Hepatocyte (in vitro differentiated cells): ENCODE data around the gene POU2AF1. TPM values are rescaled to one million over a fixed set of nuclear protein-coding genes. Genes with fewer than 3 reads are reported as not detected.
"Not testable (repeated sequence)": the region's sequence is repeated elsewhere in the genome, so short reads cannot be mapped to it uniquely, and the experiment has no call there.

Experiments used
- DNase-seq: peaks from one replicate; pipeline ENCODE4 v3.0.0-alpha.2; 2016; ENCODE audit warnings: low spot score
- H2AFZ ChIP-seq: fragments of 200-600 bp; sonication (generic); 2 replicates; pipeline ENCODE4 v1.6.0; 2016; ENCODE audit warnings: antibody characterized with exemption, mild to moderate bottlenecking
- H3K27ac ChIP-seq: fragments of 200-600 bp; sonication (generic); 2 replicates; pipeline ENCODE4 v1.5.1; 2016; ENCODE audit warnings: mild to moderate bottlenecking
- H3K27me3 ChIP-seq: fragments of 200-600 bp; sonication (generic); 2 replicates; pipeline ENCODE4 v1.6.1; 2016
- H3K36me3 ChIP-seq: fragments of 200-600 bp; sonication (generic); replicated peaks from 2 replicates; pipeline ENCODE4 v1.5.1; 2016; ENCODE audit warnings: low read depth; ENCODE audit not compliant: insufficient read depth
- H3K4me1 ChIP-seq: fragments of 200-600 bp; sonication (generic); 2 replicates; pipeline ENCODE4 v1.5.1; 2016; ENCODE audit warnings: mild to moderate bottlenecking, moderate library complexity; ENCODE audit not compliant: insufficient read depth
- H3K4me2 ChIP-seq: fragments of 200-600 bp; sonication (generic); 2 replicates; pipeline ENCODE4 v1.6.0; 2016
- H3K4me3 ChIP-seq: fragments of 200-600 bp; sonication (generic); 2 replicates; pipeline ENCODE4 v1.5.1; 2016; ENCODE audit warnings: mild to moderate bottlenecking
- H3K79me2 ChIP-seq: fragments of 200-600 bp; sonication (generic); 2 replicates; pipeline ENCODE4 v1.6.0; 2017; ENCODE audit warnings: mild to moderate bottlenecking
- H3K9me2 ChIP-seq: fragments of 200-600 bp; sonication (generic); replicated peaks from 2 replicates; pipeline ENCODE4 v1.6.0; 2017; ENCODE audit warnings: mild to moderate bottlenecking; ENCODE audit not compliant: insufficient read depth
- H3K9me3 ChIP-seq: fragments of 200-600 bp; sonication (generic); 2 replicates; pipeline ENCODE4 v1.5.1; 2016; ENCODE audit warnings: low read depth, mild to moderate bottlenecking
- H4K20me1 ChIP-seq: fragments of 200-600 bp; sonication (generic); 2 replicates; pipeline ENCODE4 v1.6.0; 2016; ENCODE audit warnings: mild to moderate bottlenecking; ENCODE audit not compliant: insufficient read depth, poor library complexity, severe bottlenecking
- CTCF ChIP-seq: fragments of 200-600 bp; sonication (generic); IDR thresholded peaks from 2 replicates; pipeline ENCODE4 v1.5.1; 2016; ENCODE audit warnings: antibody characterized with exemption, mild to moderate bottlenecking; ENCODE audit not compliant: poor library complexity
- EZH2 ChIP-seq: fragments of 200-600 bp; sonication (generic); IDR thresholded peaks from 2 replicates; pipeline ENCODE4 v1.6.1; 2016; ENCODE audit warnings: antibody characterized with exemption, mild to moderate bottlenecking, borderline replicate concordance
- EZH2phosphoT487 ChIP-seq: fragments of 200-600 bp; sonication (generic); IDR thresholded peaks from one replicate; pipeline ENCODE4 v1.6.1; 2018; ENCODE audit warnings: antibody characterized with exemption, mild to moderate bottlenecking, low read depth, moderate library complexity; ENCODE audit not compliant: unreplicated experiment, severe bottlenecking
- WGBS: methylation state at CpG from one replicate; pipeline ENCODE4 v1.1.6; 2016; ENCODE audit warnings: low lambda C conversion rate; ENCODE audit errors: missing lambda C conversion rate; 5-methylcytosine and 5-hydroxymethylcytosine counted together
- polyA plus RNA-seq: library from polyadenylated mRNA; unstranded; fragments of >200 nt; fragmentation: Nextera tagmentation; extraction: Ambion mirVana; gene quantifications from 2 replicates; pipeline ENCODE4 v1.2.1, GENCODE V29; 2016
- total RNA-seq: library from RNA; depleted of rRNA; stranded (reverse); fragments of >200 nt; gene quantifications from 2 replicates; pipeline ENCODE4 v1.2.3, GENCODE V29; 2014

POU2AF1 gene
- total and polyA plus RNA-seq, 2 experiments from 2014 or later = 0.06 to 0.23 TPM

GRCh38 chr11:111406091-111406490 lies 27.0 kb upstream of the POU2AF1 start:
- H3K9me2 ChIP-seq = no peaks in the 10 kb centered on the region
- no peak overlapping the region for H3K4me2 ChIP-seq
- H3K36me3 ChIP-seq = no peaks in the 10 kb centered on the region
- no peak overlapping the region for H2AFZ ChIP-seq
- no peaks in the 10 kb centered on the region for H4K20me1 ChIP-seq
- no peaks in the 10 kb centered on the region for H3K27me3 ChIP-seq
- no peaks in the 10 kb centered on the region for H3K9me3 ChIP-seq
- H3K79me2 ChIP-seq = no peaks in the 10 kb centered on the region
- H3K4me3 ChIP-seq = no peak overlapping the region
- no peak overlapping the region for H3K27ac ChIP-seq
- DNase-seq = no peak
- no peaks in the 10 kb centered on the region for H3K4me1 ChIP-seq
- no peak for TF ChIP-seq EZH2
- 57% methylated on average over 2 of the region's 2 CpGs for WGBS

GRCh38 chr11:111405551-111405950 lies 26.5 kb upstream of the POU2AF1 start:
- H3K9me2 ChIP-seq = no peaks in the 10 kb centered on the region
- no peaks in the 10 kb centered on the region for H4K20me1 ChIP-seq
- no peaks in the 10 kb centered on the region for H3K79me2 ChIP-seq
- H3K4me3 ChIP-seq = no peak overlapping the region
- H3K27me3 ChIP-seq = no peaks in the 10 kb centered on the region
- no peaks in the 10 kb centered on the region for H3K9me3 ChIP-seq
- DNase-seq = no peak
- H3K4me2 ChIP-seq = no peak overlapping the region
- H3K27ac ChIP-seq = no peak overlapping the region
- H2AFZ ChIP-seq = no peak overlapping the region
- H3K4me1 ChIP-seq = no peaks in the 10 kb centered on the region
- TF ChIP-seq EZH2 (no peak), EZH2phosphoT487 (no peak), CTCF (no peak)
- WGBS = 92% methylated on average over 2 of the region's 2 CpGs
- no peaks in the 10 kb centered on the region for H3K36me3 ChIP-seq

GRCh38 chr11:111403051-111403726 lies 24.1 kb upstream of the POU2AF1 start:
- Histone ChIP-seq H4K20me1 (no peaks in the 10 kb centered on the region), H3K27me3 (no peaks in the 10 kb centered on the region), H3K36me3 (no peaks in the 10 kb centered on the region), H3K4me3 (no peak overlapping the region), H3K4me2 (no peak overlapping the region), H2AFZ (no peak overlapping the region), H3K9me2 (no peaks in the 10 kb centered on the region), H3K27ac (no peak overlapping the region), H3K79me2 (no peaks in the 10 kb centered on the region), H3K9me3 (no peaks in the 10 kb centered on the region), H3K4me1 (no peaks in the 10 kb centered on the region)
- no peak for DNase-seq
- WGBS = 90% methylated on average over 3 of the region's 3 CpGs
- TF ChIP-seq EZH2 = no peak
- no peak for TF ChIP-seq CTCF
- TF ChIP-seq EZH2phosphoT487 = no peak

DNA sequence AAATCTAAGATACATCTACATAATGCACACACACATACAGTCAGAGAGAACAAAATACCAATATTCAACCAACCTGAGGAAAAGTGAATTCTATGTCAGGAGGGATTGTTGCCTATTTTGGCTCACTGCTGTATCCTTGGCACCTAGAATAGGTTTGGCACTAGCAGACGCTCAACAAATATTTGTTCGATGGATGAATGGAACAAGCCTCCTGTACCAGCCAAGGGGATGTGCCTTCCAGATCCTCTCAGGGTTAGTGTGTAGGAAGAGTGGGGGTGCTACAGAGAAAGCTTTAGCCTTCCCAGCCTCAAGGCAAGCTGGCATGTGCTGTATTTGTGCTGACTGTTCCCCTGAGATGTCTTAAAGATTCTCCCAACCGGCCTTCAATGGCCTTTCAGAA lies 23.3 kb upstream of the POU2AF1 start:
- no peaks in the 10 kb centered on the region for H3K79me2 ChIP-seq
- H2AFZ ChIP-seq = no peak overlapping the region
- H4K20me1 ChIP-seq = no peaks in the 10 kb centered on the region
- no peak overlapping the region for H3K4me2 ChIP-seq
- TF ChIP-seq EZH2 = no peak
- no peak for TF ChIP-seq EZH2phosphoT487
- no peak for TF ChIP-seq CTCF
- WGBS = 79% methylated on average over 3 of the region's 3 CpGs
- no peak for DNase-seq
- no peak overlapping the region for H3K4me3 ChIP-seq
- H3K4me1 ChIP-seq = no peaks in the 10 kb centered on the region
- H3K9me3 ChIP-seq = no peaks in the 10 kb centered on the region
- H3K36me3 ChIP-seq = no peaks in the 10 kb centered on the region
- no peak overlapping the region for H3K27ac ChIP-seq
- no peaks in the 10 kb centered on the region for H3K27me3 ChIP-seq
- H3K9me2 ChIP-seq = no peaks in the 10 kb centered on the region

- not testable (repeated sequence) for H2AFZ ChIP-seq, H3K4me1 ChIP-seq, H3K36me3 ChIP-seq, H4K20me1 ChIP-seq, H3K9me2 ChIP-seq, H3K27me3 ChIP-seq, H3K79me2 ChIP-seq, H3K9me3 ChIP-seq, H3K4me2 ChIP-seq, H3K4me3 ChIP-seq, H3K27ac ChIP-seq, DNase-seq
- 88% methylated on average over 3 of the region's 3 CpGs for WGBS
These were observed 22.9 kb upstream of the POU2AF1 start for GRCh38 chr11:111401957-111402356.
